NCI-H2029 treated with DMSO at 0.1 percent for 48 hours (cell line): ENCODE results near the gene TSKS.
"Not testable (repeated sequence)": the region's sequence is repeated elsewhere in the genome, so short reads cannot be mapped to it uniquely, and the experiment has no call there.

Experiments
- DNase-seq: peaks from one replicate; lab custom pipeline; 2025; lab: John Stamatoyannopoulos, UW

The TSKS gene

DNA sequence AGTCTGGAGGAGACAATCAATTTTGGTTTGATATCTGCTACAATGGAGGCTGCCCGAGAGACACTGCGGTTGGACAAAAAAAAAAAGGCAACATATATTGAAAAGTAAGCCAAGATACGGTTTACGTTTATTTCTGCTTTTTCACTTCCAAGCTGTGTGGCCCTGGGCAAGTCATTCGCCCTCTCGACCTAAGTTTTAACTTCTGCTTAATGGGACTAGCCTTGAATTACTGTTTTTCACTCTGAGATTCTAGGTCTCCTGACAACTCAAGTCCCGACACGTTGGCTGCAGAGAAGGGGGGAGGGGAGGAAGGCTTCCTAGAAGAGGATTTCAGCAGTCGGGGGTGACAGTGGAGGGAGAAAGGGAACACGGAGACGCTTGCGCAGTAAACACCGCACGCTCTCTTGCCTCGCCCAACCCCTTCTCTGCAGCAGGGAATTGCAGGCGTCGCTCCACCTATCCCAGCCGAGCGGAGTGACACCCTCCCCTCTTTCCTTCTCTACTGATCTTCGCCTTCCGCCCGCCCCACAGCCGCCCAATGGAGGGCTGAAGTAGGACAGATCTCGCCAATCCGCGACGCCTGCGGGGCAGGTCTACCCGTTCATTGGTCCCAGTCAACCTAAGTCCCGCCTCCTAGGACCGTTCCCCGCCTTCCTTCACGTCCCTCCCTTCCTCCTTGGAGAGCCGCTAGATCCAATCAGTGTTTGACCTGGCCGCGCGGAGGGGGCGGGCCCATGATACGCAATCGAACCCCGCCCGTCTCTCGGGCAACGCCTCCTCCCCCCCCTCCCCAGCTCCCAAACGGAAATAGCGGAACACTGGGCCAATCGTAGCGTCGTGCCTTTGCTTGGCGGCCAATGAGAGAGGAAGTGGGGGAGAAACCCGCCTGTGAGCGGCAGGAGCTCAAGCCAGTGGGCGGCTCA is 3.2 kb upstream of the TSKS start:
- peak; percentile 98 for DNase-seq

DNA sequence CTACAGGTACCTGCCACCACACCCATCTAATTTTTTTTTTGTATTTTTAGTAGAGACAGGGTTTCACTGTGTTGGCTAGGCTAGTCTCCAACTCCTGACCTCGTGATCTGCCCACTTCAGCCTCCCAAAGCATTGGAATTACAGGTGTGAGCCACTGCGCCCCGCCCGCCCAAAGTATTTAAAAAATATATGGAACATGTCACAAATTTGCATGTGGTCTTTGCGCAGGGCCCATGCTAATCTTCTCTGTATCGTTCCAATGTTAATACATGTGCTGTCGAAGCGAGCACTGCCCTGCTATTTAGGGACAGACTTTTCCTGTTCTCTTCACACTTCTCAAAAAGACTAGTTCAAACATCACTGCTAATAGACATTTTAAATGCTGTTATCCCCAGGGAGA is 1.2 kb upstream of the TSKS start:
- no peak for DNase-seq

DNA sequence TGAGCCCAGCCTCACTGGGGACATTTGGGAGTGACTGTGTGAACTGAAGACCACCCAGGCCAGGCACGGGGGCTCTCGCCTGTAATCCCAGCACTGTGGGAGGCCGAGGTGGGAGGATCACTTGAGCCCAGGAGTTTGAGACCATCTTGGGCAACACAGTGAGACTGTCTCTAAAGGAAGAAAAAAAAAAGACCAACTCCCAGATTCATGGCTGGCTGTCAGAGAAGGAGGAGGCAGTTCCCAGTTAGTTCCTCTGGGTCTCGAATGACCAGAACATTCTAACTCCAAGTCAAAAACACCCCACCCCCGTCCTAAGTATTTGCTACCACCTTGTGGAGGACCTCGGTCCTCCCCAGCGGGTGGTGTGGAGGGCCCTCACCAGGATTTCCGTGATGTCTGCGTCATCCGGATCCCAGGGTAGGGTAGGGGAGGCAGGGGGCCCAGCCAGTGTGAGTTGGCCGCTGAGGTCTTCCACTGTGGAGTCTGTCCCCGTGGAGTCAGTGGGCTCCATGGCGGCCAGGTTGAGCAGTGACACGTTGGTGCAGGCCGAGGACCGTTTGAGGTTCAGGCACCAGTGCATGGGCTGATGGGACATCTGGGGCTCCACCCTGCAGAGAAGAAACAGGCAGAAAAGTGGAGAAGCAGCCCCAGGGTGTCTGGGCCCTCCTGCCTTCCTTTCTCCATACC is 1.3 kb downstream of the TSKS start:
- no peak for DNase-seq

DNA sequence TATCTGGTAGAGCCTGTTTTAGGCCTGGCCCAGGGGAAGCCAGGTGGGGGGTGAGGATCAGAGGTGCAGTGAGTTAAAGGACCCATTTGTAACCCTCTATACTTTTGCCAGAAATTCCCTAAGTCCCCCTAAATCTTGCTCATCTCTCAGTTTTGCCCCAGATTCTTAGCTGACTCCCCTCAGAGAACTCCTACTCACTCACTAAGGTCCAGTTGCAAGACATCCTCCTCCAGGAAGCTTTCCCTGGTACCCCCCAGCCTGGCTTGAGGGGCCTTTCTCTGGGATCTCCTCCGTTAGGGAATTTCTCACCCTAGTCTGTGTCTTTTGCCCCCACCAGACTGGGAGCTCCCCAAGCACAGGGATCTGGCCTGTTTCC is 1.9 kb downstream of the TSKS start:
- no peak for DNase-seq

DNA sequence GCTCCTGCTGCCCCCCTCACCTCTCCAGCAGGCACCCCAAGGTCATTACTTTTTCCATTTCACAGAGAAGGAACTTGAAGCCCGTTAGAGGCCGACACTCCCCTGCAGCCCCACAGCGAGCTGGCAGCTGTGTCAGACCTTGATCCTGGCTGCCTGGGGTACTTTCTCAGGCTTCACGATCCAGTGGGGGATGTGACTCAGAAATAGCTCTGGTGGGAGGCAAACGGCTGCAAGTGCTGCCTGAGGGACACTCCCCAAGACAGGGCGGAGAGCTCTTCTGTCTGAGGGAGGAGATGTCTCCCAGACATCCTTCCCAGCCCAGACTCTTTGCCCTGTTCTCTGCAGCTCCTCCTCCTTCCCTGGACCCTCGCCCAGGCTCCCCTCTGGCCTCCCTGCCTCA is 4.8 kb downstream of the TSKS start:
- no peak for DNase-seq

DNA sequence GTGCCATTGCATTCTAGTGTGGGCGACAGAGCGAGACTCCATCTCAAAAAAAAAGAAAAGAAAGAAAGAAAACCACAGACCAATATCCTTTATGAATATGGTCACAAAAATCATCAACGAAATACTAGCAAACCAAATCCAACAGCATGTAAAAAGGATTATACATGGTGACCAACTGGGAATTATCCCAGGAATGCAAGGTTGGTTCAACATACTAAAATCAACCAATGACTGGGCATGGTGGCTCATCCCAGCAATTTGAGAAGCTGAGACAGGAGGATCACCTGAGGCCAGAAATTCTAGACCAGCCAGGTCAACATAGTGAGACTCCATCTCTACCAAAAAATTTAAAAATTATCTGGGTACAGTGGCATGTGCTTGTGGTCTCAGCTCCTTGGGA is 7.2 kb downstream of the TSKS start:
- no peak for DNase-seq

DNA sequence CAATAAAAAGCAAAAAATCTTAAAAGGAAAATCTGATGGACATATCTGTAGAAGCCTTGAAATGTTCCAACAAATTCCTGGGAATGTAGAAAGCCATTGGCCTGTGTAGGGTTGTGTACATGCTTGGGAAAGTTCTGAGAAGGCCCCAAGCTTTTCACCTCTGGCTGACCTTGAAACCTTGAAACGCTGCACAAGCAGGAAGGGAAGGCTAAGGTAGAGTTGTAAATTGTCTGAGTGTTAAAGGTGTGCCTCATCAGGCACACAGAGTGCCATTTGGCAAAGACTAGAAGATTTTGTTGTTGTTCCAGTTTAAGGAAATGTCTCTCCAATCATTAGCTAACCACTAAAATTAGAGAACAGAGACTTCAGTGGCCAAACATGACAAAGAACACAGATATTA is 10.4 kb downstream of the TSKS start:
- DNase-seq, result no peak

DNA sequence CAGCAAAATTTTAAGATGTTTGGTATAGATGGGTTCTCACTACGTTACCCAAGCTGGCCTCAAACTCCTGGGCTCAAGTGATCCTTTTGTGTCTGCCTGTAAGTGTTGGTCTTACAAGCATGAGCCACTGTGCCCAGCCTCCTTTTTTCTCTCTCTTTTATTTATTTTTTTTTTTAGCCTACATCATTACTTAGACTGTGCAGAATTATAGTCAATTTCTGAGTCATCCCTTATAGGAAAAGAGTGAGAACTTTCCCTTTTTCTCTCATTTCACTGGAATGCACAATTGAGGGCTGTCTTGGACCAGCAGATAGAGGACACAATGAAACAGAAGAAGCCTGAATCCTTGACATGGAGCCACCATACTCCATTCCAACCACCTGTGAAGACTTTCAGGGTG is 13.3 kb downstream of the TSKS start:
- DNase-seq, result no peak

DNA sequence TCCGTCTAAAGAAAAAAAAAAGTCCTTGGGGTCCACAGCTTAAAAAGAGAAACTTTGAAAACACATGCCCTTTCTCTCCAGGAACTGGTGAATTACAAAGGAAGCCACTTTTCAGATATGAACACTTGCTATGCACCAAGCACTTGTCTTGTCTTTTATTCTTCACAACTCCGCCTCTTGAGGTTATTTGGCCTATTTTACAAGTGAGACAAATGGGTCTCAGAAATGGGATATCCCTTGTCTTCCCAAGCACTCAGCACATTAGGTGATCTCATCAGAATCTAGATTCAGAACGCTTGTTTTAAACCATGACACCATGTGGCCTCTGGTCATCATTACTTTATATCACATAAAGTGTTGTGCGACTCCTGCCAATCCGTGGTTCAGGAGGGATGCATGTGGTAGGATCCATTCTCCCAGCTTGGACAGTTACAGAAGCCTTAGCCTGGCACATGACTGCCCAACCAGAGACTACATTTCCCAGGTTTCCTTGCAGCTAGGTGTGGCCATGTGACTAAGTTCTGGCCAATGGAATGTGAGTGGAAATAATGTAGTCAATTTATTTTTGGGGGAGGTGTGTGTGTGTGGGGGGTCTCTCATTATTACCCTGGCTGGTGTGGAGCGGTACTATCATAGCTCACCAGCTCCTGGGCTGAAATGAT is 13.9 kb downstream of the TSKS start:
- no peak for DNase-seq

DNA sequence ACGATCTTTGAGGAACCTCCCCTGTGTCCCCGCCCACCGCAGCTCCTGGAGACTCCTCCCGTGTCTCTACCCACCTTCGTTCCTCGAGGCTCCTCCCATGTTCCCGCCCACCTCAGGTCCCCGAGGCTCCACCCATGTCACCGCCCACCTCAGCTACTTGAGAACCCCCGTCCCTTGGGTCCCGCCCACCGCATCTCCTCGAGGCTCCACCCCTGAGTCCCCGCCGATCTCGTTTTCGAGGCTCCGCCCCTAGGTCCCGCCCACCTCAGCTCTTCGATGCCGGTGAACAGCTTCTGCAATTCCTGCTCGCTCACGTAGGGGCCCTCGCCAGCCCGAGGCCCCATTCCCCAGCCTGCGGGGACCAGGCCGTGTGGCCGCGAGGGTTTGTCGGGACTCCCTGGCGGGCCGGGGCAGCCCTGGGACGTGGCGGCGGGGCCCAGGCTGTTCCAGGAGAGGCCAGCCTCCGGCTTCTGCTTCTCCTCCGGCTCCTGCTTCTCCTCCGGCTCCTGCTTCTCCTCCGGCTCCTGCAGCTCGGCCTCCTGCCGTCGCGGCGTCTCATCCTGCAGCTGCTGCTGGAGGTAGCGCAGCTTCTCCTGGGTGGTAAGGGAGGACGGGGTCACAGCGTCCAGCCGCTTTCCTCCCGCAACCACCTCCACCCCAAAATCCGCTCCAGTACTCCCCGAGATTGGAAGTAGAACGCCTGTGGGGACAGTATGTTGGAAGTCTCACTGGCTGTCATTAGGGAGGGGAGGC is 16.7 kb downstream of the TSKS start:
- DNase-seq, result no peak

DNA sequence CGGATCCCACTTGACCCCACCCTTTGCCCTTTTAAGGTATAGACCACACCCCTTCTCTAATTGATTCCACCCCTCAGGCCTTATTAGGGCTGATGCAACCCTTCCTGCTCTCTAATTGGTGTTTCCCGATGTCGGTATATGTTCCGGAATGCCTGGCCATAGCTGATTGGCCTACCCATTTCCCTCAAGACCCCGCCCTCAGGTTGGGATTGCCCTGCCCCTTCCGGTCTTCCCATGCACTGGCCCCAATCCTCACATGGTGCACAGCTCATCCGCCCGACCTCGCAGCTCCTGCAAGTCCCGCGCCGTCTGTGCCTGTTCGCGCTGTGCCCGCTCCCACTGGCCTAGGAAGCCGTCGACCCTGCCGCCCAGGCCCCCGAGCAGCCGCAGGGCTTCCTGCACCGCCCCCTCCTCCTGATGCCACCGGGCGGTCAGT is 18.1 kb downstream of the TSKS start:
- no peak for DNase-seq

DNA sequence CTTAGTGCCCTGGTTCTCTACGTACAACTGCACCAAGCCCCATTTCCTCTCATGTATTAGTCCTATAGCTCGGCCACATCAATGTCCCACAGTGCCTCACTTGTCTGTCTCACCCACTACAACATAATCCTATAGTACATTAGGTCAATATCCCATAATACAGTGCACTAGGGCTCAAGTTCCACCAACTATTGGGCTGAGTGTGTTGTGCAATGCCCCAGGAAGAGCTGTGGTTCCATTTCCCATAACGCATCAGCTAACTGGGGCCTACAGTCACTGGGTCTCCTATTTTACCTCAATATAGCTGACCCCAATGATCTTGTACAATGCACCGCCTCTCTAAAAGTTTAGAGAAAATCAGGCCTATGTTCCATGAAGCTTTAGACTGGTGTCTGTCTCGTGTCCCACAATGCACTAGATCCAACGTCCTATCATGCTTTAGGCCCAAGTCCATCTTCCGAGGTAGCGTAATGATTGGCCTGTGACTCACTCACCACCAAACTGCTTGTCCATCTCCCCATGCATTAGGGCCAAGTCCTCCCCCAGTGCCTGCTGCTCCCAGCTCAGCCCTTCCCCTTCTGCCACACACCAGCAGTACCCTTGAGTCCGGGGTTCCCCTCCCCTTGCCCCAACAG is 21.8 kb downstream of the TSKS start:
- DNase-seq, result no peak

DNA sequence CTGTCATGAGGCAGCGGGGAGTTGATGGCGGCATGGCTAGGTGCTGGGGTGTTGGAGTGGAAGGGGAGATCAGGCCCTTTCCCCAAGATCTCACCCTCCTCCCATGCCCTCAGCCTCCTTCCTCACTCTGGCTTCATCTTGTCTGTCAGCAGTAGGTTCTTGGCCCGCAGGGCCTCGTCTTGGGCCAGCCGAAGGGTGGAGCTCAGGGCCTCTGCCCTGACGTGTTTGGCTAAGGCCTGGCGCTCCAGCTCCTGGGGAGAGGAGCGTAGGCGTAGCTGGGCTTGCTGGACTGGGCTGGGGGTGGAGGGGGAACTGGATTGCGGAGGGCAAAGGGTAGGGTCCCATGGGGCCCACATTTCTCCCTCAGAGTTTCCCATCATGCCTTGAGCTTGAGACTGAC is 23.2 kb downstream of the TSKS start:
- DNase-seq, result no peak

DNA sequence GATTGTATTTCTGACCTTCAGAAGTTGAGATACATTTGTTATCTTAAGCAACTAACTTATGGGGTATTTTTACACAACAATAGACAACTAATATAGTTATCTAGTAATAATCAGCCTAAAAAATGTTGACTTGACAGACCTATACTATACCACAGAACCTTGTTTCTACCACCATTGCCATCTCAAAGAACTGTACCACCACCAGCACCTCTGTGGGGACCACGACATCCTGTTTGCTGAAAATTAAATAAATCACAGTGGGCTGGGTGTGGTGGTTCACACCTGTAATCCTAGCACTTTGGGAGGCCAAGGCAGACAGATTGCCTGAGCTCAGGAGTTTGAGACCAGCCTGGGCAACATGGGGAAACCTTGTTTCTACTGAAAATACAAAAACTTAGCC is 24.0 kb downstream of the TSKS start:
- DNase-seq, result no peak

DNA sequence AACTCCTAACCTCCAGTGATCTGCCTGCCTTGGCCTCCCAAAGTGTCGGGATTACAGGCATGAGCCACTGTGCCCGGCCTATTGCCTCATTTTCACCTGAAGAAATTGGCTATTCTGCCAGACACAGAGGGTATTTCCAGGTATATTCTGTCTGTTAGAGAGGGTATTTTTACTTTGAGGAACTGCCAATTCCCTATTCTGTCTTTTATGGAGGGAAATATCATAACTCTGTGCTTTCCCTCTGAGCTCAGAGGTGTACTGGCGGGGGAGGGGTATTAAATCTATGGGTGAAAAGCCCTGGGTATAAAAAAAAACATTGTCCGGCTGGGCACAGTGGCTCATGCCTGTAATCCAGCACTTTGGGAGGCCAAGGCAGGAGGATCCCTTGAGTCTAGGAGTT is 24.8 kb downstream of the TSKS start:
- no peak for DNase-seq

DNA sequence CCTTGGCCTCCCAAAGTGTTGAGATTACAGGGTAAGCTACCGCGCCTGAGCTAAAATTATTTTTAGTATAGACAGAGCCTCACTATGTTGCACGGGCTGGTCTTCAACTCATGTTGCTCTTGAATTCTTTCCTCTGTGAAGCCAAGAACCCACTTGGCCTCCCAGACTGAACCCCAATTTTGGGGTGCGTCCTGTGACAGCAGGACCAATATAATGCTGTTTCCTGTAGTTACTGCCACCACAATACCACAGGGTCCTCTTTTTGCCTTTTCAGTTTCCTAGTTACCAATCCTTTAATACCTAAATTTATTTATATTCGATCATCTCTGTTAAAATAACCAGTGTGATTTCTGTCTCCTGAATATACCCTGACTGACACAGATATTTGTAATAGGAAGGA is 32.9 kb downstream of the TSKS start:
- DNase-seq, result no peak

DNA sequence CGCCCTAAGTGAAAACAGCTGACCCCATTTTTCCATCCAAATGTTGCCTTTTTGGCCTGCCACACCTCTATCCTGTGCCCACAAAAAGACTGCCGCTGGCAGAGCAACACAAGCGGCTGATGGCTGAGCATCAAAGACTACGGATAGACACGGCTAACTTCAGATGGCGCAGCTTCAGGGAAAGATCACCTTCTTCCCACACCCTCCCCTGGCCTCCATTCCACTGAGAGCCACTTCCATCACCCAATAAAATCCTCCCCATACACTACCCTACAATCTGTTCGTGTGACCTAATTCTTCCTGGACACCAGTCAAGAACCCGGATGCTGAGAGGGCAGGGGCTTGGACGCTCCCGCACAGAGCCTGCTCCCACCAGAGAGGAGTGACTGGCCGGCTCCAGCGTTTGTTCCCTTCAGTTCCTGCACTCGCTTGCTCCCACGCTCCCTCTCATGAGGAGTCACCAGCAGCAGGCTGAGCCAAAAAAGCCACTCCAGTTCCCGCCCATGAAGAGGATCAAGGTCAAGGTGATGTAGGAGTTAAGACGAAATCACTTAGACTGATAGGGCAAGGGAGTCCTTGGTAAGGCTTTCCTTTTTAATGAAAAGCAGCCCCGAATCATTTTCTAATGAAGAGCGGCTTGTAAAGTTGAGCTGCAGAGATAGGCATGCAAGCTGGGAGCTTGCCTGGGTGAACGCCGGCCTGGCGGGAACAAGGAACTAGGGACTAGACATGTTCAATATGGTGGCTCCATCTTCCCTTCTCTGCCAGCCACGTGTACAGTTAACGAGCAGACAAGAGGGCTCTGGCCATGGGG is 35.7 kb downstream of the TSKS start:
- DNase-seq, result no peak

DNA sequence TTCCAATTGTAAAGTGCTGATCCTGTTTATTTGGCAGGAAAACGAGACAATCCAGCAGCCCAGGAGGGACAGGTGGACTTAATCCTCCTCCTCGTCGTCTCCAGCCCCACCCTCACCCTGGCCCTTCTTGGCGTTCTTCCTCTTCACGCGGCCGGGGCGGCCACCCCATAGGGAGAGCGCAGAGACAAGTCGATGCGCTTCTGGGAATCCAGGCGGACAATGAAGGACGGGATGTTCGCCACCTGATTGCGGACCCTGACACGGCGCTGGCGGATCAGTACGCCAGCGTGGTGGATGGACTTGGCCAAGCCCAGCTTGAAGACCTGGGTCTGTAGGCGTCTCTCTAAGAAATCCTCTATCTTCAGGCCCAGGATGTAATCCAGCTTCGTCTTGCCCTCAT is 43.7 kb downstream of the TSKS start:
- not testable (repeated sequence) for DNase-seq

DNA sequence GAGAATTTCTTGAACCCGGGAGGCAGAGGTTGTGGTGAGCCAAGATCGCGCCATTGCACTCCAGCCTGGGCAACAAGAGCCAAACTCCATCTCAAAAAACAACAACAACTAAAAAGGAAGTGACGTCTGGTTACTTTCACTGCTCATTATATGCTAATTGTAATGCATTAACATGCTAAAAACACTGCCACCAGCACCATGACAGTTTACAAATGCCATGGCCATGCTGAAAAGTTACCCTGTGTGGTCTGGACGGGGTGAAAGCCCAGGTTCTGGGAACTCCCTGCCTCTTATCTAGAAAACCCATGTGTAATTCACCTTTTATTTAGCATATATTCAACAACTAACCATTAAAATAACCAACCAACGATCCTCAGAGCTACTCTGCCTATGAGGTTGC is 44.1 kb downstream of the TSKS start:
- DNase-seq, result no peak

DNA sequence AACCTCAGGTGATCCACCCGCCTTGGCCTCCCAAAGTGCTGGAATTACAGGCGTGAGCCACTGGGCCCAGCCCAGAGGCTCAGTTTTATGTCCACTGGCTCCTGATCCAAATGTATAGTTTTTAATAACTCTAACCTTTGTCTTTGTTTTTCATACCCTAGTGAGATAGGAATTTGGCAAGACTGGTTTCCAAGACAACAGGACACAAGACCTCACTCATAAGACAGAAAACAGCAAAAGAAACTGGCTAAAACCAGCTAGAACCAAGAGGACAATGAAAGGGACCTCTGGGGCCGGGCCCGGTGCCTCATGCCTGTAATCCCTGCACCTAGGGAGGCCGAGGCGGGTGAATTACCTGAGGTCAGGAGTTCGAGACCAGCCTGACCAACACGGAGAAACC is 44.6 kb downstream of the TSKS start:
- DNase-seq, result no peak

DNA sequence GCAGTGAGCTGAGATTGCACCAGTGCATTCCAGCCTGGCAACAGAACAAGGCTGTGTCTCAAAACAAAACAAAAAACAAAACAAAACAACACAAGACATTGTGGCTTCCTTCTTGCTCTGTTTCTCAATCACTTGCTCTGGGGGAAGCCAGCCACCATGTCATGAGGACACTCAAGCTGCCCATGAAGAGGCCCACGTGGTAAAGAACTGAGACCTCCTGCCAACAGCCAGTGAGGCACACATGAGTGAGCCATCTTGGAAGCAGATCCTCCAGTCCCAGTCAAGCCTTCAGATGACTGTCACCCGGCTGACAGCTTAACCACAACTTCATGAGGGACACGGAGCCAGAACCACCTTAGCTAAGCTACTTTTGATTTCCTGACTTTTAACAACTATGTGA is 47.0 kb downstream of the TSKS start:
- no peak for DNase-seq
